Astrocyte (in vitro differentiated cells and primary cell): ENCODE measurements around the gene MAP3K10.

ENCODE experiments used
- CTCF ChIP-seq: IDR thresholded peaks from 2 replicates; pipeline ENCODE4 v1.5.1; 2011; ENCODE audit warnings: low read depth, mild to moderate bottlenecking, inconsistent platforms, low read length, moderate library complexity; ENCODE audit not compliant: insufficient read depth
- EZH2 ChIP-seq: IDR thresholded peaks from 2 replicates; pipeline ENCODE4 v1.6.1; 2012; ENCODE audit warnings: mild to moderate bottlenecking, low read length, inconsistent platforms; ENCODE audit not compliant: insufficient read depth

- TF ChIP-seq CTCF (no peak), EZH2 (no peak)
Observed at GRCh38 chr19:40234429-40235237, 43.4 kb downstream of the MAP3K10 start.
